ENCODE results near the gene SLC22A4.

SLC22A4 gene

DNA sequence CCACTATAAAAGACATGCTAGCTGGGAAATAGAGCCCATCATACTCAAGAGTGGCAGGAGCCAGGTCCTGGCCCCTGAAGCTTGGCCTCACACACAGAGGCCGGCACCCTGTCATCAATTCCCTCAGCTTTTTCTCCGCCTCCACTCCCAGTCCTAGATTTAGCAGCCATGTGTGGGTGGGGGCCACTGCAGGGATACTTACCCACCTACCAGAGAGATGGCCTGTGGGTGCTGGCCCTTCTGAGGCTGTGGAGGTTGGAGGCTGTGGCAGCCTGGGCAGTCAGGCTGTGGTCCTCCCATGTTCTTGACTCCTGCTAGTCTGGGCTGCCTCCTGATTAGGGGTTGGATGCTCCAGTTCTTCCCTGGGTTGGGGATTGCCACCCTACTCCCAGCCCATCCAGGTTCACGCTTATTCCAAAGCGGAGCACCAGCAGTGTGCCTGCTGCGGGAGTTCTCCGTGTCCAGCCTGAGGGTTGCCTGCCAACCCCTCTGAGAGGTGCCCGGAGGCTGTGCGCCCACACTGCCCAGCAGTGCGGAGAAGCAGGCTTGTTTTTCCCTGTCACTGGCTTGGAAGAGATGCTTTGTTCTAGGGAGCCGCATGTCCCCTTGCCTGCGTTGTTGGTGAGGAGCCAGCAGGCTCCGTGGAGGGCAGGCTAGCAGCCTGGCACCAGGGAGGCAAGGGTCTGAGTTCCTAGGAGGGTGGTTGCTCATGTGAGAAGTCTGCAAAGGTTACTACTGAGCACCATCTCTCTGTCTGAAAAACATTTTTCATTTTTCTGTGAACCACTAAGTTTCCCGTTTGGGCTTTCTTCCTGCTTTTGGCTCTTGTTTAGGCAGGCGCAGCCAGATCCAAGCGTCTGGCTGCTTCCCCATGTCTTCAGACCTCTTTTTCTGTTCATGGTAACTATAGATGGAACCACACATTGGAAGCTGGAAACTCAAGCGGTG is 82.8 kb downstream of the SLC22A4 start:
- DNase-seq (ENCODE audit: low read depth in 2 of 2) = no peak

DNA sequence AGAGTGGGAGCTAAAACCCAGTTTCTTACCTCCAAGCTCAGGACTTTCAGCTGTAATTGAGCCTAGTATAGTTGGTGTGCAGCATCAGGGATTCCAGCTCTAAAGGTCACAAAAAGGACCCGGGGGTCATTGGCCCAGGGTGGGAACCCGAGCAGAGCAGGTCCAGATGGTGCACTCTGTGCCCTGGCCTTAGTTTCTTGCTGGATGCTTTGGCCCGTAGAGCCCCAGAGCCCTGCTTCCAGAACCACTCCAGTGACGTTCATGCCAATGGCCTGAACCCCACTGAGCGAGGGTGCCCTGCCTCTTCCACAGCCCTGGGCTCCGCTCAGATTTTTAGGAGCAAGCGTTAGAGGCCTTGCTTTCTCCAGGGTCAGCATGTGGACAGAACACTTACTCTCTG is 83.5 kb downstream of the SLC22A4 start:
- no peak for DNase-seq (ENCODE audit: low read depth in 2 of 2)

DNA sequence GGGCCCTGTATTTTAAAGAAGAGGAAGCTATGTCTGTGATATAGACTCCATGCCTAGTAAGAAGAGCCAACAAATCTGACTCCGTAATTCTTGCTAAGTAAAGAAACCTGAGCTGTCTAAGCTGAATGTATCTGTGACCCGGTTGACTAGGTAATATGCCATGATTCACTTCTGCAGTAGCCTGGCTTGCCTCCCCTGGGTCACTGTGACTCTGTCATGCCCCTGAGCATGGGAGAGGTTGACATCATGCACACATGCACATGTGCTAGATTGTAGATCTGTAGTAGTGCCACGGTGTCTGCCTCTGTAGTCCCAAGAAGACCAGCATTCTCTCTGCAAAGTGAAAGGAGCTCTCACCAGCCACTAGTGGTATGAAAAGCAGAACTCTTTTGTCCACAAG is 84.4 kb downstream of the SLC22A4 start:
- no peak for DNase-seq (ENCODE audit: low read depth in 2 of 2)

DNA sequence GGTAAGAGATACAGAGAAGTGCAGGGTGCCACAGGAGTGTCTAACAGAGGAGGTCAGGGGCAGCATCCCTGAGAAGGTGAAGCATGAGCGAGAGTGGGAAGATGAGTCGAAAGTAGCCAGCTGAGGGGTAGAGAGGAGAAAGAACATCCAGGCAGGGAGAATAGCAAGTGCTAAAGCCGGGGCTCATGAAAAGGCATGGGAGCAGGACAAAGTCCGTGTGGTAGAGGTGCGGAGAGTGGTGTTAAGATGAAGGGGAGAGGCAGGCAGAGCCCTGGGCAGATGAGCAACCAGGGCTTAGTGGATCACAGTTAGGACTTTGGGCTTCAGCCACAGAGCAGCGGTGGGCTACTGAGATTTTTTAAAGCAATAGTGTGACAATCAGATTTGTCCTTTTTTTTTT is 85.9 kb downstream of the SLC22A4 start:
- no peak for DNase-seq (ENCODE audit: low read depth in 2 of 2)

DNA sequence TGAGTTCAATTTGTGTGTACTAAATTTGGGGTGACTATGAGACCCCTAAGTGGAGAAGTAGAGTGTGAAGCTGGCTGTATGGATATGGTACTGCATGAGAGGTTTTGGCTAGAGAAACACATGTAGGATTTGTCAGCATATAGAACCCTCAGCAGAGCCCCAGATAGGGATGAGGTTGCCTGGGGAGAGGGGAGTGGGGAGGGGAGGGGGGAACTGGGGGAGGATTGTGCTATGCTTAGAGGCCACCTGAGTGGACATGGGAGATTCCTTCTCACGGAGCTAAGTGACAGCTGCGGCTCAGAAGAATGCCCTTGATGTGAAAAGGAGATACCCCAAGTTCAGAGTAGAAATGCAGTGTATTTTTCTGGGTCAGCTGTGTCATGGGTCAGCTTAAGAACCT is 86.5 kb downstream of the SLC22A4 start:
- DNase-seq (ENCODE audit: low read depth in 2 of 2) = no peak

DNA sequence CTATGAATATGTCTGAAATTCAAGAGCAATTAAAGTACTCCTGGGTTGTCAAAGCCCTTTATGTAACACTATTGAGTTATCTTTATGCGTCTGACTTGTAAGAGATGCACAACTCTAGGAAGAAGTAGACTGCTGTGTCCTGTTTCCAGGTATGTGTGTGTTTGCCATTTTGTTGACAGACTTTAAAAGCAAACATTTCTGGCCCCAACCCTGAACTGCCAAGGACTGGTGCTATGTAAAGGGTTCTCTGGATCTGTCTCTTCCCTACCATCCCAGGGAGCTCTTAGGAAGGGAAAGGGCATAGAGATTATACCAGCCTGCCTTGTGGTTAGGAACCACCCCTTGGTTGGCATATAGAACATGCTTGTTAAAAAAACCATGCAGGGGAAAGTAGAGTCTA is 87.4 kb downstream of the SLC22A4 start:
- no peak for DNase-seq (ENCODE audit: low read depth in 2 of 2)

DNA sequence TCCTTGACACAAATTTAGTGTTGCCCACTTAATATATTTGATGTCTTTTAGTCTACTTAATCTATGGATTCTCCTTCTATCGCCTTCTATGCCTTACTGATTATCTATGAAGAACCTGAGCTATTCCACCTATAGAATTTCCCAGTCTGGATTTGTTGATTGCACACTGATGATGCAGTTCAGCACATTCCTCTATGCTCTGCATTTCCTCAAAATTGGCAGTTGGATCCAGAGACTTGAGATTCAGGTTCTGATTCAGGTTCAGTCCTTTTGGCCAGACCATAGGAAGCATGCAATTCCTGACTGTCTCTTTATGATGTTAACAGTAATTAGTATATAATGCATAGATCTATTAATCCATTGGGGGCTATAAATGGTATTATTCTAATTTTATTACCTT is 89.1 kb downstream of the SLC22A4 start:
- DNase-seq (ENCODE audit: low read depth in 2 of 2) = no peak

DNA sequence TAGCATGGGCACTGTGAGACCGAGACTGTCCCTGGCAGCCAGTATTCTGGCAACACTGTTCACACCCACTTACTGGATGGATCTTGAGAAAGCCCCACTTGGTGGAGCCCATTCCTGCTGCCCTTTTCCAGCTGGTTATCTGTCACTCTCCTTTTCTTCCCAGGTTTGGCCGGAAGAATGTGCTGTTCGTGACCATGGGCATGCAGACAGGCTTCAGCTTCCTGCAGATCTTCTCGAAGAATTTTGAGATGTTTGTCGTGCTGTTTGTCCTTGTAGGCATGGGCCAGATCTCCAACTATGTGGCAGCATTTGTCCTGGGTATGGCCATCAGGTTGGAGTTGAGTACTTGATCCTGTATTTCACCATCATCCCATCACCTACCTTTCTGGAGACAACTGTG is 89.8 kb downstream of the SLC22A4 start:
- no peak for DNase-seq (ENCODE audit: low read depth in 2 of 2)

DNA sequence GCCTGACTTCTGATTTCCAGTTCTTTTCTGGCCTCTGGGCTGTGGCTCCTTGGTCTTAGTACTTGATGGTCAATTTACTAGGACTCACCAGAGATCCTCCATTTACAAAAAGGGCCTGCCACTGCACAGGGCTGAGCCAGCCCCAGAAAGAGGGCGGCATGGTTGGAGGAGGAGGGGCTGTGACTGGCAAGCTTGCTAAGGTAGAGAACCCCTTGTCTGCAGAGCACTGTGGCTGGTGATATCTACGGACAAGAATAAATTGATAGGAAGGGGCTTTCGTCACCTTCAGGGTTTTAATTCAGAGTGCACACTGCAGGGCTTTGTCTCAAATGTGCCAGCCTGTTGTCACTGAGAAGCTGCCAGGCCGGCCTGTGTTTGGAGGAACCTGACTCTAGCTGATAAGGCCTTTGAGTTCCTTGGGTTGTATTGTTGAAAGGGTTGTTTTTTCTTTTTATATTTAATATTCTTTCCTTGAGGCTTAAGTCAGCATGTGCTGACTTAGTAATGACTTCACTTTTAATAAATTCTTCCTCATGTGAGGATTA is 90.4 kb downstream of the SLC22A4 start:
- DNase-seq (ENCODE audit: low read depth in 2 of 2) = no peak

DNA sequence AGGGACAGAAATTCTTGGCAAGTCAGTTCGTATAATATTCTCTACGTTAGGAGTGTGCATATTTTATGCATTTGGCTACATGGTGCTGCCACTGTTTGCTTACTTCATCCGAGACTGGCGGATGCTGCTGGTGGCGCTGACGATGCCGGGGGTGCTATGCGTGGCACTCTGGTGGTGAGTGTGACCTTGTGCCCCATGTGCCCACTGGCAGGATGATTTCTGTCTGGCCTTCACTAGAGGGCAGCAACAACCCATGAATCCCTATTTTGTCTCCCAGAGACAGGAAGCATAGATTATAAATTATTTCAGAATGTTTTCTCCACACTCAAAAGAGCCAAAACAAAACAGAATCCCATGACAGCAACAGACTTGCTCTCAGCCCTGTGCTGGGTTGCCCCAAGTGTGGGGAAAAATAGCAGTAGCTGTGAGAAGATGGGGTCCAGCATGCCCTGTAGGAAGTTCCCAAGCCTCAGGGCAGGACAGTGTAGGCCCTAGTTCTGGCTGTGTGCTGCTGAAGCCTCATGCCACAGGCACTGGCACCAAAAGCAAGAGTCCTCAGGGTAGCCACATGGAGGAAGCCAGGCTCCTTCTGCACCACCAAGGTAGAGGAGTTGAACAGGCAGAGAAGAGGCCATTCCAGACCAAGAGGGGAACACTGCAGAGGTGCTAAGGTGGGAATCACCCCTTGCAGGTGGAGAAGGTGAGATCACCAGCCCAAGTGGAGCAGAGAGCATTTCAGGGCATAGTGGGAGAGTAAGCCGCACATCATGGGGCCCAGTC is 91.3 kb downstream of the SLC22A4 start:
- DNase-seq (ENCODE audit: low read depth in 2 of 2) = peak in 1 of 2 experiments; percentile 27

DNA sequence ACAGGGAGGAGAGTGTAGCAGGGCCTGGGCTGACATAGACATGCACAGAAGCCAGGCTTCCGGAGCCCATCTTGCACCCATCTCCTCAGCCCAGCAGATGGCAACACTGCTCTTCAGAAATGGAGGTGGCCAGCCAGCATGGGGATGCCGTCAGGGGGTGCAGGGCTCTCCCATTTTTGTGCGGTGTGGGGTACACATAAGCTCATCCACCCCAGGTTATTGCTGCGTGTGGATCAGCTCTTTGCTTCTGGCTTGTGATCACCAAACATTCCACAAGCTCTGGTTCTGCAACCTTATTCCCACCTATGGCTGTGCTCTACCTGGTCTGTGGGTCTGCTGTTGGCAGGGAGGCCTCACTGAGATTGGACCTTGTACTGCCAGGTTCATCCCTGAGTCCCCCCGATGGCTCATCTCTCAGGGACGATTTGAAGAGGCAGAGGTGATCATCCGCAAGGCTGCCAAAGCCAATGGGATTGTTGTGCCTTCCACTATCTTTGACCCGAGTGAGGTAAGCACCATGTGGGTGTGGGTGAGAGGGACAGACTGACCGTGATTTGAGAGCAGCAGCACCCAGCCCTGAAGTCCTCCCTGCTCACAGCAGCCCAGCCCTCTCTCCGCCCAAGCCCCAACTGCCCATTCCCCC is 92.6 kb downstream of the SLC22A4 start:
- DNase-seq (ENCODE audit: low read depth in 2 of 2) = peak; percentile 47 to 48

DNA sequence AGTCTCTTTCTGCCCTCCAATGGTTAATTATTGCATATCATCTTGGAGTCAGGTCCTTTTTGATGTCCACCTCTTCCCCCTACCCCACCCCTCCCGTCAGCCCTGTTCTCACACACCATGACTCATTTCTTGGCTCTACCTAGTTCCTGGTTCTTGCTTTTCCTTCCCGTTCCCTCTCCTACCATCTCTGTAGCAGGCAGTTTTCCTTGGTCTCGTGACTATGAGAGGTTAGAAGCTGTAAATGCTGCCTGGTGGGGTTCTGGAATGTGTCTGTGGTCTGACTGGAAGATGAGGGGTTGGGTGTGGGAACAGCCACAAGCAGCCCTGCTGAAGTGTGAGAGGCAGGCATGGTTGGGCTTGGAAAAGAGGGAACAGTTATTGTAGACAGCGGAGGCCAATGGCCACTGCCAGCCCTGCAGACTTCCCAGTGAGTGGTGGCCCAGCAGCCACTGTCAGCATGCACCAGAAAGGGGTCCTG is 93.5 kb downstream of the SLC22A4 start:
- peak; percentile 99 for DNase-seq (ENCODE audit: low read depth in 2 of 2)

DNA sequence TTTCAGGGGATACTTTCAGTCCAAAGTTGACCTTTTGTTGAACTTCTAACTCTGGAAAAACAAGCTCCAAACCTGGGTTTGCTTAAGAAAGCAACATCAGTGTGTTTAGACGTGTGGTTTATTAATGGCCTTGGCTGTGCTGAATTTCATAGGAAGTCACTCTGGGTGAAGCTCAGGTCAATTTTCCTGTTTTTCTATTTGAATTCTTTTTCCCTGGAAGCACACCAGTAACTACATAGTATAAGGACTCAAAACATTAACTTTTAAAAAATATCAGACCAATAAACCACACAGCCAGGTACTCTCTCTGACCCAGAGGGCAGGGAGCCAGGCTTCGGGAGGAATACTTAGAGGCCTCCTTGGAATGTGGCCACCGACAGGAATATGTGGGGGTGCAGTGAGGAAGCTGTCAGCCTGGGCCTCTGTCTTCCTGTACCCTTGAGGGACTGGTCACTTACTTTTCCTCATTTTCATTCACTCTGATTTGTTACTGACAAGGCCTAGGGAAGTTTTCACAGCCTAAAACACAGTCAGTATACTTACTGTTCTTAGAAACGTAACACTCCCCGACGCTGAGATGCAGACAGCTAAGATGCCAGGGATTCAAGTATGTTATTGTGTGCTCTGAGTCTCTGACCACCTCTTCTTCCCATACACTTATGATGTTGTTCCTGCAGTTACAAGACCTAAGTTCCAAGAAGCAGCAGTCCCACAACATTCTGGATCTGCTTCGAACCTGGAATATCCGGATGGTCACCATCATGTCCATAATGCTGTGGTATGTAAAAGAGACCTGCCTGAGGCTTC is 94.3 kb downstream of the SLC22A4 start:
- DNase-seq (ENCODE audit: low read depth in 2 of 2) = no peak

DNA sequence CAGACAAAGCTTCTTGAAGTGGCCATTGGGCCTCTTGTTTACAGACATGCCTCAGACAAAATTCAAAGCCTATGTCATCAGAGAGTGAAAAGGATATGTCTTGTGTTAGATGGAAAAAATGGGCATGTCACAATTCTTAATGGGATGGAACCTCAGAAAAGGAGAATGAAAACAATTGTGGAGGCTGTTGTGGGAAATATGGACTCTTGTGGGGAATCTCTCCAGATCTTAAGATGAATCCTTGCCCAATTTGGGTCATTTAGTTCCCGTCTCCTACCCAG is 94.8 kb downstream of the SLC22A4 start:
- DNase-seq (ENCODE audit: low read depth in 2 of 2) = no peak

DNA sequence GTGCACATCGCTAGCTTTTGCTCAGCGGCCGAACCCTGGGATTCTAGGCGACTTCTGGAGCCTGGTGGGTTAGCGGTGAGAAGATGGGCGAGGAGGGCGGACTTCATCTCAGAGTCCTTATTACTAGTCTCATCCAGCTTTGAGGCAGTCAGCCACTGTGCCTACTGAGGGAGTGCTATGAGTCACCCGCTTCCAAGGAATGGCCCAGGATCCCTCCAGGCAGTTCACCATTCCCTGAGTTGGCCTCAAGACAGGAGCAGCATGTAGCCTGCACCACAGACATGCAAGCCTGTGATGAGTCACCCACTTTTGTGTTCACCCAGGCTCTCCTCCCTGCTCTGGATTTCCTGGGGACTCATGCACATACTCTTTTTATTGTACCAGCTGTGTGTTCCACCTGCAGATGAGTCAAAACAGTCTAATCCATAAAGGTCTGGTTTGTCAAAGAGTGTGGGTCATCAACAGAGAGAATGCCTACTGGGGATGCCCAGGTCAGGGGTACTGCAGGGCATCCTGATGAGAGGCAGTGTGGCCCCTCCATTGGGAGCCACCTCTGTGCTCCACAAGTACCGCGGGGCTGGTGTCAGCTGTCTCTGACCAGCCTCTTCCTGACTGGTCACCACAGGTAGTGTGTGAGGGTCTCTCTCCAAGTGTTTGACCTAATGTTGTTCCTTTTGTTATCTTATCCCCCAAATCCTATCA is 95.5 kb downstream of the SLC22A4 start:
- DNase-seq (ENCODE audit: low read depth in 2 of 2) = peak; percentile 98 to 99

DNA sequence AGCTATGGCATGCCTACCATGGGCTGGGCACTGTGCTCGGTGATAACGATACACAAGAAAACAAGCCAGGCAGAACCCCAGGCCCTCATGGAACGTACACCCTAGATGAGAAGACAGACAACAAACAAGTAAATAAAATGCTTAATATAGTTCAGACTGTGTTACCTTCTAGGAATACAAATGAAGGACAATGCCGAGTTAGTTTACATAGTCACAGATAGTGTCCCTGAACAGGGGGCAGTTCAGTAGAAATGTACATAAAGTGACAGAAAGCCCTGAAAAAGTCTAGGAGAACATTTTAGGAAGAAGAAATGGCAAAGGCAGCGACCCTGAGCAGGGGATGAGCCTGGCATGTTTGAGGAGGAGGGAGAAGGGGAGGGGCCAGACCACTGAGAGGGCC is 97.1 kb downstream of the SLC22A4 start:
- no peak for DNase-seq (ENCODE audit: low read depth in 2 of 2)

DNA sequence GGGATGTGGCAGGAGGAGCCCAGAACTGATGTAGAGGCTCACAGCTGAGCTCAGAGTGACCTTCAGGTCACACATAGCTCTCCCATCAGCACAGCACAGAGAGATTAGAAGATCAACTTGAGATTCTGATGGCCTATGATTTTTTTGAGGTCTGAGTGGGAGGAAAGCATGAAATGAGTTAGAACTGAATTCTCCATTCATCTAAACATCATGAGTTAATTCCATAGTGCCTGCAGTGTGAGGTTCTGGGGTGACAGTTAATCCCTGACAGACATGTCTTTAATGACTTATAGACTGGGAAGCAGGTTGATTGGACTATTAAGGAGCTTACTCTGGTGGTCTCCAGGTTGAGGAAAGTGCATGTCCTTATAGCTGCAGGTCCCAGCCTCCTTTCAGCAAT is 97.7 kb downstream of the SLC22A4 start:
- no peak for DNase-seq (ENCODE audit: low read depth in 2 of 2)

DNA sequence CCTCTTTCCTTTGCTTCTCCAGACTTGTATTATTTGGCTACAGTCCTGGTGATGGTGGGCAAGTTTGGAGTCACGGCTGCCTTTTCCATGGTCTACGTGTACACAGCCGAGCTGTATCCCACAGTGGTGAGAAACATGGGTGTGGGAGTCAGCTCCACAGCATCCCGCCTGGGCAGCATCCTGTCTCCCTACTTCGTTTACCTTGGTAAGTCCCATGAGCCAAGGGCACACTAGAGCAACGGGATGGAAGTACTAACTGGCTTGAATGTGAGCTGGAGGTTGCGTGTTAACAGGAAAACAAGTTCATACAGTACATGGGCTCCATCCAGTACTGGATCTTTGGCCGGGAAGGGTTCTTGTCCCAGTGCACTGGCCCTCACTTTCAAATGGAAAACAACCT is 98.2 kb downstream of the SLC22A4 start:
- no peak for DNase-seq (ENCODE audit: low read depth in 2 of 2)

DNA sequence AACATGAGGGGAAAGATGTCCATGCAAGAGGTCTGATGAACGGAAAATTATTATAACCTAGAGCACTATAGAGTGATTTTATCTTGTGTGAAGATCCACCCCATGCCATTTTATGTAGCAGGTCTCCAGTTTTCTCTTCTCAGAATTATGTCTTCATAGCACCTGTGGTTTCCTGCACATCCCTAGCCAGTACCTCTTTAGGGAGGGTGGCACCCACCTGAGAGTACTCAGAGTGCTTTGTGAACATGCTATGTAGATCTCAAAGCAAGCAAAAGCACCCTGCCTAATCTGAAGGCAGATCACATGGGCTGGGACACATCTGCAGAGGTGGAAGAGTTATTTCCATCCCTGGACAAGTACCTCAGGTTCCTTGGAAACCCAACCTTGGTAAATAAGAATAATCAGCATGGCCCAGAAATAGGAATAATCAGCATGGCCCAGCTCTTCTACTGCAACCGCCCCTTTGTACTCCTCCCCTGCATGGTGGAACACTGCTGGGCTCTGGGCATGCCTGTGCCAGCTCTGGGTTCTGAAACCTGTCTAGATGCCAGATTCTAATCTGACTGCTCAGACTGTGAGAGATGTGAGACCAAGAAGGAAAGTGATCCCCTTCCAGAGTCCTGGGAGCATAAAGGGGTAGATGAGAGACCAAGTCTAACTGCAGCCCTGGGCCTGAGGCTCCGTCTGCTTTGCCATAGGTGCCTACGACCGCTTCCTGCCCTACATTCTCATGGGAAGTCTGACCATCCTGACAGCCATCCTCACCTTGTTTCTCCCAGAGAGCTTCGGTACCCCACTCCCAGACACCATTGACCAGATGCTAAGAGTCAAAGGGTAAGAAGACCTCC is 99.0 kb downstream of the SLC22A4 start:
- DNase-seq (ENCODE audit: low read depth in 2 of 2) = no peak
